ENCODE data around the gene MBTPS1.

Gene MBTPS1

DNA sequence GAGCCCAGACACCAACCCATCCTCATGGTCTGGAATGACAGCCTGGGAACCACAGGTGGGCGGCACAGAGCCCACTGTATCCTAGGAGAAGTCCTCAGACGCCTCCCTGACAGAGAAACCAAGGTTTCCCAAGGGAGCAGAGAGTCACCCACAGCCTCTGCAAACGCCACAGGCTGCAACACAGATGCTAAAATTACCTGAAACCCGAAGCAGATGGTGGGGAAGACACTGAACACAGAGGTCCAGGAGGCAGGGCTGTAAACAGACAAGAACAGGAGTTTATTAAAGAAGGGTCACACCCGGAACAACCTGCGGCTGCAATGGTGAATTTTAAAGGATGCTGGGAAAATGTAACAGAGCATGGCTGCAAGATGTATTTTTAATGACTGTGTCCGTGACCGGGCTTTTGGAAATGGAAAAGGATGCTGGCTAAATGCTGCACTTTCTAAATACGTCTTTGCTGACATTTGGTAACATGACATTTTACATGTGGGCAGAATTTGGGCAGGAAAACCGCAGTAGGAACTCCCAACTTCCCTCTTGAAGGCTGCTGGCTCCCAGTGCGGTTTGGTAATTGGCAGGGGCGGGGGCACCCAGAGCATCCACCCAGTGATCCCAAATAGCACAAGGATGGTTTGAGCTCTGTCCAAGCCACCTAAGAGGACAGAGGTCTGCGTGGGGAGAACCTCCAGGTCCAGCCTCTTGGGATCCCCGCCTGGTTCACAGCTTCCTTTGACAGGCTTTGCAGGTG is 87.3 kb downstream of the MBTPS1 start:
- no peaks in the 10 kb centered on the region for H3K36me3 ChIP-seq (ENCODE audit: control insufficient read depth, insufficient read depth, low read length, severe bottlenecking)
- no peak for DNase-seq (ENCODE audit: low read depth)
- peaks cover 8% of the 10 kb centered on the region for H3K4me1 ChIP-seq (ENCODE audit: control insufficient read depth, insufficient read depth, low read length)
- H3K4me3 ChIP-seq (ENCODE audit: low read length) = no peak overlapping the region
- peaks cover 12% of the 10 kb centered on the region for H3K27me3 ChIP-seq (replicated peaks; ENCODE audit: control insufficient read depth, insufficient read depth, low read length)
- no peaks in the 10 kb centered on the region for H3K9me3 ChIP-seq (ENCODE audit: control insufficient read depth, low read length)
- no peak overlapping the region for H3K9ac ChIP-seq (ENCODE audit: low read length)

DNA sequence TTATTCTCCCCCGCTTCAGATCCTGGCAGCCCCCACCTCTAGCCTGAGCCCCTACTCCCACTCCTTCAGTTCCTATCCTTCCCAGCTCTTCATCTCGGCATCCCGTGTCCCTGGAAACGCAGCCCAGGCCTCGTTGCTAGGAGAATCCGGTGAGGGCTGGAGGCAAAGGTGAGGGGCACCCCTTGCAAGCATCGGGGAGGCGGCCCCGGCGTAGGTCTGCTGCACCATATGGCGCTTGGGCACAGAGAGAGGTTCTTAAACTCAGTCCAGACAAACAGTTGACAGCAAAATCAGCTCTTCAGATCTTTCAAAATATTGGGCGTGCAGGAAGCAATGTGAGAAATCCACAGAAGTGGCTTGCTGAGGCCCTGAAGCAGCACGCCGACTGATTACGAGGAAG is 89.1 kb downstream of the MBTPS1 start:
- no peak for DNase-seq (ENCODE audit: low read depth)

DNA sequence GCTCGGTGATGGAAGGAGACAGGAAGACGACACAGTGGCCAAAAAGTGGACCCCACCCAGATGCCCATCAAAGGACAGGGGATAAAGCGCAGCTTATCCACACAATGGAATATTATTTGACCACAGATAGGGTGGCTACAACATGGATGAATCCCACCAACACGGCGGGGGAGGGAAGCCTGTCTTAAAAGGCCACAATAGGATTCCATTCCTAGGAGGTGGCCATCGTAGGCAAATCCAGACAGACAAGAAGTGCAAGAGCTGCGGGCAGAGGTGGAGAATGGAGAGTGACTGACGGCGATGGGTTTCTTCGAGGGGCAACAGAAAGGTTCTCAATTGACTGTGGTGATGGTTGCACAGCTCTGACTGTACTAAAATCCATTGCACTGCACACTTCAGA is 90.1 kb downstream of the MBTPS1 start:
- H3K9ac ChIP-seq (ENCODE audit: low read length) = no peak overlapping the region
- H3K36me3 ChIP-seq (ENCODE audit: control insufficient read depth, insufficient read depth, low read length, severe bottlenecking) = no peaks in the 10 kb centered on the region
- no peak for DNase-seq (ENCODE audit: low read depth)
- no peak overlapping the region for H3K4me3 ChIP-seq (ENCODE audit: low read length)
- peaks cover 12% of the 10 kb centered on the region for H3K9me3 ChIP-seq (ENCODE audit: control insufficient read depth, low read length)
- H3K4me1 ChIP-seq (ENCODE audit: control insufficient read depth, insufficient read depth, low read length) = peaks cover 8% of the 10 kb centered on the region
- H3K27me3 ChIP-seq (replicated peaks; ENCODE audit: control insufficient read depth, insufficient read depth, low read length) = peaks cover 10% of the 10 kb centered on the region

More for the DNA sequence above, 89.1 kb downstream of the MBTPS1 start:
- peaks cover 8% of the 10 kb centered on the region for H3K4me1 ChIP-seq (ENCODE audit: control insufficient read depth, insufficient read depth, low read length)
- no peak overlapping the region for H3K9ac ChIP-seq (ENCODE audit: low read length)
- peaks cover 2% of the 10 kb centered on the region for H3K9me3 ChIP-seq (ENCODE audit: control insufficient read depth, low read length)
- H3K27me3 ChIP-seq (replicated peaks; ENCODE audit: control insufficient read depth, insufficient read depth, low read length) = peaks cover 12% of the 10 kb centered on the region
- H3K4me3 ChIP-seq (ENCODE audit: low read length) = no peak overlapping the region
- no peaks in the 10 kb centered on the region for H3K36me3 ChIP-seq (ENCODE audit: control insufficient read depth, insufficient read depth, low read length, severe bottlenecking)

DNA sequence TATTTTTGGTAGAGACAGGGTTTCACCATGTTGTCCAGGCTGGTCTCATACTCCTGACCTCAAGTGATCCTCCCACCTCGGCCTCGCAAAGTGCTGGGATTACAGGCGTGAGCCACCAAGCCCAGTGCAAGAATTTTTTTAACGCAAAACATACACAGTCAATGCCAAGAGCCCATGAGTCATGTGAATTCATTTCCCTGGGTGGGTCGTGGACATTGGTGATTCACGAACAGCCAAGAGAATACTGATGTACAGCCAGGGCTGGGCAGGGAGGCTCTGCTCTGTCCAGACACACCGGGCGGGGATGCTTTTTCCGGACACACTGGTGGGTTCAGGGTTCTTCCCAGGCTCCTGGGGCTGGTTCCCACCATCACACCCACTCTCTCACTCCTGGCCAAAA is 91.9 kb downstream of the MBTPS1 start:
- peaks cover 27% of the 10 kb centered on the region for H3K9me3 ChIP-seq (ENCODE audit: control insufficient read depth, low read length)
- no peaks in the 10 kb centered on the region for H3K27me3 ChIP-seq (replicated peaks; ENCODE audit: control insufficient read depth, insufficient read depth, low read length)
- H3K36me3 ChIP-seq (ENCODE audit: control insufficient read depth, insufficient read depth, low read length, severe bottlenecking) = no peaks in the 10 kb centered on the region
- peak overlapping the region; percentile 25 for H3K9ac ChIP-seq (ENCODE audit: low read length)
- H3K4me3 ChIP-seq (ENCODE audit: low read length) = no peak overlapping the region
- peaks cover 8% of the 10 kb centered on the region for H3K4me1 ChIP-seq (ENCODE audit: control insufficient read depth, insufficient read depth, low read length)
- DNase-seq (ENCODE audit: low read depth) = peak; percentile 82

DNA sequence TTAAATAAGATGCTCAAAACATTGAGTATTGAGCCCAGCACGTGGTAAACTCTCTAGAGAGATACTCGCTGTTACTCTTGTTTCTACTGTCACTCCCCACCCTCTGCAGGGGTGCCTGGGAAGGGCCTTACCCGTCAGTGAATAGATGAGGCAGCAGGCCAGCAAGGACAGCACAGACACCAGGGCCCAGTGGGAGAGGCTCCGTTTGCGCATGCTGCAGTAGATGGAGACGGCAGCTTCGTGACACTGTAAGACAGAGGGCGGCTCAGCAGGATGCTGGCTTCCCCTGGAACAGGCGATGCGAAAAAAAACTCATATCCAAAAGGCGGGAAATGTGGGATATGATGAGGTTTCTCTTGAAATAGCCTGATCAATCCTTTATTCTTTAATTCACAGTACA is 94.1 kb downstream of the MBTPS1 start:
- peaks cover 8% of the 10 kb centered on the region for H3K4me1 ChIP-seq (ENCODE audit: control insufficient read depth, insufficient read depth, low read length)
- no peaks in the 10 kb centered on the region for H3K27me3 ChIP-seq (replicated peaks; ENCODE audit: control insufficient read depth, insufficient read depth, low read length)
- peaks cover 39% of the 10 kb centered on the region for H3K9me3 ChIP-seq (ENCODE audit: control insufficient read depth, low read length)
- DNase-seq (ENCODE audit: low read depth) = no peak
- H3K4me3 ChIP-seq (ENCODE audit: low read length) = no peak overlapping the region
- no peaks in the 10 kb centered on the region for H3K36me3 ChIP-seq (ENCODE audit: control insufficient read depth, insufficient read depth, low read length, severe bottlenecking)
- no peak overlapping the region for H3K9ac ChIP-seq (ENCODE audit: low read length)

DNA sequence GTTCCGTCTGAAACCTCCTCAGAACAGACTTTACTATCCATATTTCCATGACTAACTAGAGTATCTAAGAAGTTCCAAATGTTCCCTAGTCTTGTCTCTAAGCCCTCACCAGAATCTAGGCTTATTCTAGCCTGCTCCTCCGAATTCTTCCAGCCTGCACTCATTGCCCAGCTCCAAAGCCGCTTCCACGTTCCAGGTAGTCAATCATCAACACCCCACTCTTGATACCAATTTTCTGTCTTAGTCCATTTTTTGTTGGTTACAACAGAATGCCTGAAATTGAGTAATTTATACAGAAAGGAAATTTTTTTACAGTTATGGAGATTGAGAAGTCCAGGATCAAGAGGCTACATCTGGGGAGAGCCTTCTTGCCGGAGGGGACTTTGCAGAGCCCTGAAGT is 95.3 kb downstream of the MBTPS1 start:
- Histone ChIP-seq H3K4me1 (ENCODE audit: control insufficient read depth, insufficient read depth, low read length) (peaks cover 8% of the 10 kb centered on the region), H3K4me3 (ENCODE audit: low read length) (no peak overlapping the region), H3K27me3 (replicated peaks; ENCODE audit: control insufficient read depth, insufficient read depth, low read length) (peaks cover 7% of the 10 kb centered on the region), H3K9me3 (ENCODE audit: control insufficient read depth, low read length) (peaks cover 42% of the 10 kb centered on the region), H3K9ac (ENCODE audit: low read length) (no peak overlapping the region), H3K36me3 (ENCODE audit: control insufficient read depth, insufficient read depth, low read length, severe bottlenecking) (no peaks in the 10 kb centered on the region)
- no peak for DNase-seq (ENCODE audit: low read depth)

DNA sequence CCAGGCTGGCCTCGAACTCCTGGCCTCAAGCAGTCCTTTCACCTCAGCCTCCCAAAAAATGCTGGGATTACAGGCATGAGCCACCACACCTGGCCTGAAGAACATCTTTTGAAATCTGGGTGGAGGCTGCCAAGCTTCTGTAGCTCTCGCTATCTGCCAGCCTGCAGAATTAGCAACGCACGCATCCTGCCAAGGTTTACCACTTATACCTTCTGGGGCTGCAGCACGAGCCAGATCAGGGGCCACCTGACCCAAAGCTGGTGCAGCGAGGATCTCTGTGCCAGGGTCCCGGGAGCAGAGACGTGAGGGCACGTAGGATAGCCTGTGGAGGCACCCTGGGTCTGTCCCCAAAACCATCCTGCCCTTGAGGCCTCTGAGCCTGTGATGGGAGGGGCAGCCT is 96.4 kb downstream of the MBTPS1 start:
- no peak for DNase-seq (ENCODE audit: low read depth)
- no peak overlapping the region for H3K9ac ChIP-seq (ENCODE audit: low read length)
- H3K36me3 ChIP-seq (ENCODE audit: control insufficient read depth, insufficient read depth, low read length, severe bottlenecking) = no peaks in the 10 kb centered on the region
- no peak overlapping the region for H3K4me3 ChIP-seq (ENCODE audit: low read length)
- H3K9me3 ChIP-seq (ENCODE audit: control insufficient read depth, low read length) = peaks cover 42% of the 10 kb centered on the region
- H3K4me1 ChIP-seq (ENCODE audit: control insufficient read depth, insufficient read depth, low read length) = peaks cover 4% of the 10 kb centered on the region
- H3K27me3 ChIP-seq (replicated peaks; ENCODE audit: control insufficient read depth, insufficient read depth, low read length) = peaks cover 10% of the 10 kb centered on the region

DNA sequence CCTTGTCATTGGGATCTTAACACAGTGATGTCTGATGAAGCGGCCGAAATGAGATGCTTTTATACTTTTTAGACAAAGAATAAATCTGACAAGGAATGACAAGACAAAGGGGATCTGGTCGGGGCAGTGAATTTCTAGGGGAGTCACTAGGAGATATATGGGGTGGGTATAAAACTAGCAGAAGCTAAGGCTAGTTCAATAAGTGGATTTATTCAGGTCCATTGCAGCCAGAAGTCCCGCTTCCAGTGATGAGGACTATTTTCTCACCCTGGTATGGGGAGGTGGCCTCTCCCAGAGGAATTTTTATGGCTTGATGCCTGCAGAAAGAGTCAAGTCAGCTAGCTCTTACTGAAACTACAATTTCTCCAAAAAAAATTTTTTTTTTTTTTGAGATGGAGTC is 98.0 kb downstream of the MBTPS1 start:
- no peak overlapping the region for H3K9ac ChIP-seq (ENCODE audit: low read length)
- H3K9me3 ChIP-seq (ENCODE audit: control insufficient read depth, low read length) = peaks cover 42% of the 10 kb centered on the region
- no peaks in the 10 kb centered on the region for H3K36me3 ChIP-seq (ENCODE audit: control insufficient read depth, insufficient read depth, low read length, severe bottlenecking)
- H3K27me3 ChIP-seq (replicated peaks; ENCODE audit: control insufficient read depth, insufficient read depth, low read length) = peaks cover 19% of the 10 kb centered on the region
- DNase-seq (ENCODE audit: low read depth) = no peak
- no peak overlapping the region for H3K4me3 ChIP-seq (ENCODE audit: low read length)
- no peaks in the 10 kb centered on the region for H3K4me1 ChIP-seq (ENCODE audit: control insufficient read depth, insufficient read depth, low read length)

DNA sequence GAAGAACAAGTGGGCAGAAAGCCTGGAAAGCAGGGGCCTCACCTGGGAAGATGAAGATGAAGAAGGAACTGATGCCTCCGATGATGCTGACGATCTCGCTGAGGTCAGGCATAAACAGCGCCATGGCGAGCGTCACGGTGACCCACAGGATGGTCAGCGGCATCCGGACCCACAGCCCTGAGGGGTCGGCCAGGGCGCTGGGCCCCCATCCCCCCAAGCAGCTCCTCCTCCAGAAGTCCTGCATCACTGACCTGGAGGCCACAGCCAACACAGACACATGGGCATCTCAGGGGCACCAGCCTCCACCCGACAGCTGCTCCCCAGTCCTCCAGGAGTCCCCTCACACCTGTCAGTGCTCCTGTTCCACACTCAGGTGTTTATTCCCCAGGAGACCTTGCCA is 100.3 kb downstream of the MBTPS1 start:
- Histone ChIP-seq H3K9me3 (ENCODE audit: control insufficient read depth, low read length) (peaks cover 29% of the 10 kb centered on the region), H3K27me3 (replicated peaks; ENCODE audit: control insufficient read depth, insufficient read depth, low read length) (peaks cover 19% of the 10 kb centered on the region), H3K4me3 (ENCODE audit: low read length) (no peak overlapping the region), H3K36me3 (ENCODE audit: control insufficient read depth, insufficient read depth, low read length, severe bottlenecking) (no peaks in the 10 kb centered on the region), H3K4me1 (ENCODE audit: control insufficient read depth, insufficient read depth, low read length) (no peaks in the 10 kb centered on the region), H3K9ac (ENCODE audit: low read length) (no peak overlapping the region)
- DNase-seq (ENCODE audit: low read depth) = no peak

DNA sequence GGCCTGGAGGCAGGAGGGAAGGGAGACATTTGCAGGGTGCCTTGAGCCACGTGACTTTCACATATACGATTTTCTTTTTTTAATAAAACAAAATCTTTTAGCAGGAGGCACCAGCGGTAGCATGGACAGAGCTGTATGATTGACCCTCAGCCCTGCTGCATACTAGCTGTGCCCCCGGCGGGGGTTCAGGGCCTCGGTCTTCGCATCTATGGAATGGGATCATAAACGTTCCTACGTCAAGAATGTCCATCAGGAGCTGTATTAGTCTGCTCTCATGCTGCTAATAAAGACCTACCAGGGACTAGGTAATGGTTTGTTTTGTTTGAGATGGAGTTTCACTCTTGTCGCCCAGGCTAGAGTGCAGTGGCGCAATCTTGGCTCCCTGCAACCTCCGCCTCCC is 101.3 kb downstream of the MBTPS1 start:
- no peaks in the 10 kb centered on the region for H3K36me3 ChIP-seq (ENCODE audit: control insufficient read depth, insufficient read depth, low read length, severe bottlenecking)
- peaks cover 18% of the 10 kb centered on the region for H3K9me3 ChIP-seq (ENCODE audit: control insufficient read depth, low read length)
- DNase-seq (ENCODE audit: low read depth) = no peak
- no peaks in the 10 kb centered on the region for H3K4me1 ChIP-seq (ENCODE audit: control insufficient read depth, insufficient read depth, low read length)
- H3K9ac ChIP-seq (ENCODE audit: low read length) = no peak overlapping the region
- H3K4me3 ChIP-seq (ENCODE audit: low read length) = no peak overlapping the region
- peaks cover 19% of the 10 kb centered on the region for H3K27me3 ChIP-seq (replicated peaks; ENCODE audit: control insufficient read depth, insufficient read depth, low read length)

DNA sequence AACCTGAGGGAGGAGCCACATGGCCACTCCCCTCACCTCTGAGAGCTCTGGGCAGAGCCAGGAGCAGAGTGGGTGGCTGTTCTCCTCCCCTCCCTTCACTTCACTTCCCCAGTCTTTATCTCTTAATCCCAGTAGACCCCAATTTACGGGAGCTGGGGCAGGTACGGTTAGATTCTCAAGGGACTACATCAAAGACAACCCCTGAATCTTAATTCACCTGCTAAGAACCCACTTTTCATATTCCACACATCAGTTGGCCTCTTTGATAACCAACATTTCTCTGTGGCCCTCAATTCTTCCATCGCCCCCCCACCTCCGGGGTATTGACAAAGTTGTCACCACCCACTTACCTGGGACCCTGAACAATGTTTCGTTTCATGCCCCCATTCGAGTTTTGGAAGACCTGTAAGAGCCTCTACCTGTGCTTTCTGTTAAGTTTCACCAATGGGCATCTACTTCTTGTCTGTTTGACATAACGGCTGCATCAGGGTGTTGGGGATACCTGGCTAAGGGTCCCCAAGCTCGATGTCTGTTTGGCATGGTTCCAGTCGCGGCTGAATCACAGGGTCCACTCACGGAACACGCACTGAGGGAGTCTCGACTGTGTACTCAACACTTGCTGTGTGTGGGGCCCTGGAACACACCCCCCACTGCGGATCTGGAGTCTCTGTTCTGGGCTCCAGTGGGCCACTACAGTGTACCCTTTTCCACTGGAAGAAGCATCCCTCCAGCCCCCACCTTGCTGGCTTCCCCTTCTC is 102.0 kb downstream of the MBTPS1 start:
- DNase-seq (ENCODE audit: low read depth) = no peak
- H3K9me3 ChIP-seq (ENCODE audit: control insufficient read depth, low read length) = peaks cover 15% of the 10 kb centered on the region
- no peak overlapping the region for H3K9ac ChIP-seq (ENCODE audit: low read length)

More for the DNA sequence above, 102.0 kb downstream of the MBTPS1 start:
- H3K27me3 ChIP-seq (replicated peaks; ENCODE audit: control insufficient read depth, insufficient read depth, low read length) = peaks cover 19% of the 10 kb centered on the region
- no peaks in the 10 kb centered on the region for H3K4me1 ChIP-seq (ENCODE audit: control insufficient read depth, insufficient read depth, low read length)
- no peaks in the 10 kb centered on the region for H3K36me3 ChIP-seq (ENCODE audit: control insufficient read depth, insufficient read depth, low read length, severe bottlenecking)
- H3K4me3 ChIP-seq (ENCODE audit: low read length) = no peak overlapping the region
